HepG2 (cell line): ENCODE data around the gene PTPRF. TPM values are rescaled to one million over a fixed set of nuclear protein-coding genes. Genes with fewer than 3 reads are reported as not detected.

Experiments used
- ATAC-seq: fragments of 200-7000 bp; cut with Tn5 transposase; 3 replicates; pipeline ENCODE4 v1.9.1; 2020; ENCODE audit warnings: mild to moderate bottlenecking, moderate library complexity
- BruUV-seq: library from RNA; stranded (reverse); fragments of 400-500 nt; replicated peaks from 2 replicates; lab custom pipeline; 2021; lab: Mats Ljungman, UMichigan
- CTCF ChIA-PET: fragments of 300-600 bp; formaldehyde crosslinking; extraction: SDS; loops from one replicate; lab custom pipeline; 2021; ENCODE audit warnings: low total read pairs, inconsistent platforms, low intra/inter-chr PET ratio; lab: Yijun Ruan, JAX
- POLR2A ChIA-PET: fragments of 350-600 bp; sonication (Branson Sonifier 250); formaldehyde crosslinking; loops from one replicate; lab custom pipeline; 2020; ENCODE audit warnings: antibody characterized with exemption, inconsistent platforms; lab: Yijun Ruan, JAX
- DNase-seq: peaks from one replicate; pipeline ENCODE4 v3.0.0-alpha.2; 2015; ENCODE audit warnings: low spot score
- FAIRE-seq: peaks from 3 replicates; lab custom pipeline; 2011; peaks lifted over from hg19 to GRCh38; lab: Jason Lieb, UNC
- H2AFZ ChIP-seq: one replicate; pipeline ENCODE4 v1.6.1; 2011; ENCODE audit warnings: low read length, inconsistent platforms
- H3K27ac ChIP-seq: fragments of 300-600 bp; 3 replicates; pipeline ENCODE4 v1.8.0; 2011; ENCODE audit warnings: mixed run types, mild to moderate bottlenecking, mixed read lengths, low read length, inconsistent platforms; ENCODE audit not compliant: insufficient read depth; ENCODE audit errors: extremely low read length
- H3K27me3 ChIP-seq, 2 experiments: fragments of 200-600 bp in 1 of 2; 2 replicates in 1 of 2; 3 replicates in 1 of 2; pipeline versions ENCODE4 v1.6.0 to v1.8.0; 2011; ENCODE audit warnings: low read length in 2 of 2, mild to moderate bottlenecking in 2 of 2, moderate library complexity in 2 of 2, inconsistent platforms in 1 of 2; ENCODE audit not compliant: insufficient read depth in 2 of 2, control insufficient read depth in 1 of 2
- H3K36me3 ChIP-seq, 2 experiments: fragments of 200-600 bp in 1 of 2; replicated peaks in 1 of 2; 2 replicates in 1 of 2; 3 replicates in 1 of 2; pipeline versions ENCODE4 v1.5.1 to v1.8.0; 2011; ENCODE audit warnings: low read length in 2 of 2, inconsistent platforms in 1 of 2; ENCODE audit not compliant: insufficient read depth in 2 of 2, control insufficient read depth in 1 of 2
- H3K4me1 ChIP-seq: 2 replicates; pipeline ENCODE4 v1.5.1; 2012; ENCODE audit warnings: low read length, inconsistent platforms; ENCODE audit not compliant: insufficient read depth
- H3K4me2 ChIP-seq: 2 replicates; pipeline ENCODE4 v1.6.0; 2011; ENCODE audit warnings: low read depth, low read length, inconsistent platforms
- H3K4me3 ChIP-seq, 3 experiments: fragments of 200-600 bp in 1 of 3; sonication (generic), shearing (Covaris generic) in 1 of 3; replicated peaks in 1 of 3; 2 replicates each; pipeline ENCODE4 v1.5.1; 2011 to 2016; ENCODE audit warnings: low read length in 3 of 3, inconsistent platforms in 2 of 3, low read depth in 2 of 3, mild to moderate bottlenecking in 2 of 3, control low read depth in 1 of 3, mixed read lengths in 1 of 3; ENCODE audit not compliant: insufficient read depth in 1 of 3
- H3K79me2 ChIP-seq: one replicate; pipeline ENCODE4 v1.6.1; 2011; ENCODE audit warnings: low read length, inconsistent platforms; ENCODE audit not compliant: insufficient read depth
- H3K9ac ChIP-seq: 2 replicates; pipeline ENCODE4 v1.6.0; 2011; ENCODE audit warnings: mild to moderate bottlenecking, low read depth, low read length, inconsistent platforms; ENCODE audit not compliant: insufficient read depth
- H3K9me3 ChIP-seq: 2 replicates; pipeline ENCODE4 v1.5.1; 2012; ENCODE audit warnings: mild to moderate bottlenecking, low read length
- H4K20me1 ChIP-seq: 2 replicates; pipeline ENCODE4 v1.6.0; 2011; ENCODE audit warnings: inconsistent platforms, mild to moderate bottlenecking, low read length, moderate library complexity; ENCODE audit not compliant: insufficient read depth
- AGO2 ChIP-seq: fragments of 200-400 bp; formaldehyde crosslinking; optimal IDR thresholded peaks from 2 replicates; pipeline ENCODE3; 2017; ENCODE audit warnings: mild to moderate bottlenecking, low read depth, low read length, moderate library complexity
- ATF5 ChIP-seq: sonication (generic); formaldehyde crosslinking; IDR thresholded peaks from 2 replicates; pipeline ENCODE4 v1.4.0; 2020; ENCODE audit warnings: mild to moderate bottlenecking, low read depth, missing genetic modification reagents
- ATF7-NPFF ChIP-seq: sonication (generic); formaldehyde crosslinking; IDR thresholded peaks from 2 replicates; pipeline ENCODE4 v1.8.1; 2023; ENCODE audit warnings: mild to moderate bottlenecking, low read depth, missing genetic modification reagents, moderate library complexity
- CBX1 ChIP-seq: IDR thresholded peaks from one replicate; pipeline ENCODE4 v1.6.1; 2016; ENCODE audit warnings: antibody characterized with exemption, low read depth
- EP300 ChIP-seq, 3 experiments: sonication (generic) in 1 of 3; formaldehyde crosslinking in 1 of 3; IDR thresholded peaks; 2 replicates each; pipeline versions ENCODE4 v1.5.1 to v1.6.1; 2011 to 2020; ENCODE audit warnings: low read depth in 2 of 3, low read length in 2 of 3, borderline replicate concordance in 1 of 3, improper control_type of control experiment in 1 of 3, mild to moderate bottlenecking in 1 of 3, missing genetic modification reagents in 1 of 3, moderate library complexity in 1 of 3
- HBP1 ChIP-seq: IDR thresholded peaks from 2 replicates; pipeline ENCODE4 v1.6.1; 2016; ENCODE audit warnings: low read depth, control low read depth
- HINFP ChIP-seq: sonication (generic); formaldehyde crosslinking; IDR thresholded peaks from 2 replicates; pipeline ENCODE4 v1.4.0; 2020; ENCODE audit warnings: low read depth, mild to moderate bottlenecking, missing genetic modification reagents
- MLX ChIP-seq: IDR thresholded peaks from 2 replicates; pipeline ENCODE4 v1.6.1; 2016
- NR3C1 ChIP-seq: sonication (generic); formaldehyde crosslinking; IDR thresholded peaks from 2 replicates; pipeline ENCODE4 v1.4.0; 2020; ENCODE audit warnings: missing genetic modification reagents
- NRL ChIP-seq: sonication (generic); formaldehyde crosslinking; IDR thresholded peaks from 2 replicates; pipeline ENCODE4 v1.5.0; 2020; ENCODE audit warnings: missing genetic modification reagents, mild to moderate bottlenecking, moderate library complexity, borderline replicate concordance
- RBM39 ChIP-seq: fragments of 200-400 bp; formaldehyde crosslinking; IDR thresholded peaks from one replicate; pipeline ENCODE4 v1.6.1; 2018; ENCODE audit warnings: antibody characterized with exemption, mild to moderate bottlenecking, low read depth, low read length; ENCODE audit not compliant: poor library complexity, severe bottlenecking
- RNF2 ChIP-seq: fragments of 450-650 bp; conservative IDR thresholded peaks from 2 replicates; pipeline ENCODE4 v1.6.1; 2016; ENCODE audit warnings: low read depth
- XBP1 ChIP-seq: sonication (generic); formaldehyde crosslinking; IDR thresholded peaks from 2 replicates; pipeline ENCODE4 v1.5.0; 2020; ENCODE audit warnings: missing genetic modification reagents
- ZBTB20 ChIP-seq: sonication (generic); formaldehyde crosslinking; IDR thresholded peaks from 2 replicates; pipeline ENCODE4 v1.8.1; 2023; ENCODE audit warnings: missing genetic modification reagents, low read depth, mild to moderate bottlenecking, borderline replicate concordance
- ZKSCAN5 ChIP-seq: sonication (generic); formaldehyde crosslinking; IDR thresholded peaks from 2 replicates; pipeline ENCODE4 v1.5.1; 2020; ENCODE audit warnings: mild to moderate bottlenecking, missing genetic modification reagents
- ZNF275 ChIP-seq: sonication (generic); formaldehyde crosslinking; IDR thresholded peaks from 2 replicates; pipeline ENCODE4 v1.8.0; 2022; ENCODE audit warnings: missing genetic modification reagents, mild to moderate bottlenecking, inconsistent platforms, borderline replicate concordance
- ZNF543 ChIP-seq: sonication (generic); formaldehyde crosslinking; IDR thresholded peaks from 2 replicates; pipeline ENCODE4 v1.4.0; 2020; ENCODE audit warnings: mild to moderate bottlenecking, missing genetic modification reagents
- WGBS: methylation state at CpG from one replicate; pipeline ENCODE4 v1.1.6; 2017; ENCODE audit warnings: low lambda C conversion rate; 5-methylcytosine and 5-hydroxymethylcytosine counted together
- in situ Hi-C: cut with HindIII; loops from 2 replicates; pipeline ENCODE4 v1.10.0; 2017; ENCODE audit warnings: low pct_unique_long_range_greater_than_20kb; ENCODE audit not compliant: extremely low pct_ligation_motif_present
- intact Hi-C: fragments of 100-400 bp; cut with micrococcal nuclease; formaldehyde crosslinking; loops from one replicate; pipeline ENCODE4 v1.10.0; 2022; ENCODE audit not compliant: unreplicated experiment
- polyA plus RNA-seq, 8 experiments: library from polyadenylated mRNA; depleted of rRNA in 3 of 8; stranded (reverse) in 7 of 8; unstranded in 1 of 8; fragments of >200 nt; fragmentation: Illumina TruSeq in 4 of 8; extraction: Trizol in 4 of 8; gene quantifications; 2 replicates each; pipeline versions ENCODE4 v1.2.1 to v1.2.3, GENCODE V29; 2011 to 2016; ENCODE audit warnings: low read depth in 4 of 8, missing spikeins in 1 of 8, mixed read lengths in 1 of 8; ENCODE audit not compliant: insufficient read depth in 1 of 8
- total RNA-seq, 5 experiments: library from RNA; depleted of rRNA; stranded (reverse); fragments of >200 nt; fragmentation: Illumina TruSeq; extraction: Trizol; gene quantifications; 2 replicates each; pipeline ENCODE4 v1.2.3, GENCODE V29; 2016; ENCODE audit warnings: low read depth in 1 of 5

Gene PTPRF
- total and polyA plus RNA-seq, 2 of the 13 experiments (the other 11 are each of a cell fraction or from before 2014, with no cell fraction given), result 55.9 to 167 TPM

- intact Hi-C loops (no loop called here), in situ Hi-C loops (no loop called here)
- Histone ChIP-seq H3K79me2 (no peaks in the 10 kb centered on the region), H3K4me3 (no peak overlapping the region), H3K27me3 (no peaks in the 10 kb centered on the region), H3K27ac (no peak overlapping the region), H3K4me1 (no peaks in the 10 kb centered on the region), H2AFZ (no peak overlapping the region), H4K20me1 (no peaks in the 10 kb centered on the region), H3K4me2 (no peak overlapping the region), H3K36me3 (peaks cover 49 to 80% of the 10 kb centered on the region in 2 experiments), H3K9ac (no peak overlapping the region), H3K9me3 (no peaks in the 10 kb centered on the region)
- POLR2A ChIA-PET, result no interaction called here
- DNase-seq (no peak), ATAC-seq (no peak), FAIRE-seq (no peak)
- no TSS peak for BruUV-seq
- CTCF ChIA-PET, result no interaction called here
- WGBS, result 99% methylated on average over 16 of the region's 22 CpGs
- TF ChIP-seq HBP1 (CRISPR knock-in tag) (no peak), CBX1 (no peak), EP300 (IDR thresholded peaks at IDR 0.05; ENCODE audit: low read depth in 2 of 2, low read length in 2 of 2) (no peak), EP300 (CRISPR knock-in tag; IDR thresholded peaks at IDR 0.05; ENCODE audit: borderline replicate concordance) (no peak), ZNF543 (CRISPR knock-in tag) (no peak), ATF5 (CRISPR knock-in tag) (no peak), MLX (CRISPR knock-in tag) (no peak), AGO2 (no peak), ATF7-NPFF (CRISPR knock-in tag) (no peak), RNF2 (no peak), NRL (CRISPR knock-in tag) (no peak), HINFP (CRISPR knock-in tag) (no peak), ZNF275 (no peak), XBP1 (CRISPR knock-in tag) (no peak), RBM39 (no peak), ZBTB20 (CRISPR knock-in tag) (no peak), NR3C1 (CRISPR knock-in tag) (no peak), ZKSCAN5 (CRISPR knock-in tag) (no peak)
These were observed 88.0 kb downstream of the PTPRF start for GRCh38 chr1:43618521-43619313.
